DMS 273 (cell line): ENCODE measurements around the gene VCL.
"Not testable (repeated sequence)": the region's sequence is repeated elsewhere in the genome, so short reads cannot be mapped to it uniquely, and the experiment has no call there.

Experiments
- DNase-seq: peaks from one replicate; lab custom pipeline; 2025; ENCODE audit not compliant: unreplicated experiment; lab: John Stamatoyannopoulos, UW

Gene VCL

DNA sequence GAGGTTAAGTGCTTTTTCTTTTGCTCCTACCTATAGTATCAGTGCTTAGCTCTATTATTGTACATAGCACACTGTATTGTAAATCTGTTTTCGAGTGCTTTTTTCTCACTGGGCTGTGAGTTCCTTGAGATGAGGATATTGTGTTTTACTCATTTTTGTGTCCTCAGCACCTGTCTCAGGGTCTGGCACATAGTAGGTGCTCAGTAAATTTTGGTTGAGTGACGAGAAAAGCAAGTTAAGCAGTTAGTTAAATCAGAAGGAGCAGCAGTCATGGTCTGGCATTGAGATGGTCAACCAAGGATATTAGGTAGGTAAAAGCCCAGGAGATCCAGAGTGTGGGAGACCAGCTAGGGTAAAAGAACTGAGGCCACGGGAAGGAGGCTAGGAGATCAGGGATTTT lies 101.5 kb downstream of the VCL start:
- DNase-seq: no peak

DNA sequence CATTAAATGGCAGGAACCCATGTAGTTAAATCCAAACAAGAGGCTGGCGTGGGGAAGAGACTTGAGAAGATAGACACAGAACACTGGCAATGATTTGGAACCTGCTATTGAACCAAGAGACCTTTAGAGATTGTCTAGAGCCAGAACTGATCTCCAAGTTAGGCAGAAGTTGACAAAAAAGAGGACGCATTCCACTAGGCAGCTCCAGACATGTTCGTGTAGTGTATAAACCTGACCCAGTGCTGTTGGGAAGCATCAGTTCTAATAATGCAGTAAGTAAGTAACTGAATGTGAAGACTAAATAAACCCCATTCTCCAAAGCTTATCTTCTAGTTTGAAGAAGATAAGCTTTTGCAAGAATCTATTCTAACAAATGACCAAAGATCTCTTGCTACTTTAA lies 101.9 kb downstream of the VCL start:
- DNase-seq: no peak

DNA sequence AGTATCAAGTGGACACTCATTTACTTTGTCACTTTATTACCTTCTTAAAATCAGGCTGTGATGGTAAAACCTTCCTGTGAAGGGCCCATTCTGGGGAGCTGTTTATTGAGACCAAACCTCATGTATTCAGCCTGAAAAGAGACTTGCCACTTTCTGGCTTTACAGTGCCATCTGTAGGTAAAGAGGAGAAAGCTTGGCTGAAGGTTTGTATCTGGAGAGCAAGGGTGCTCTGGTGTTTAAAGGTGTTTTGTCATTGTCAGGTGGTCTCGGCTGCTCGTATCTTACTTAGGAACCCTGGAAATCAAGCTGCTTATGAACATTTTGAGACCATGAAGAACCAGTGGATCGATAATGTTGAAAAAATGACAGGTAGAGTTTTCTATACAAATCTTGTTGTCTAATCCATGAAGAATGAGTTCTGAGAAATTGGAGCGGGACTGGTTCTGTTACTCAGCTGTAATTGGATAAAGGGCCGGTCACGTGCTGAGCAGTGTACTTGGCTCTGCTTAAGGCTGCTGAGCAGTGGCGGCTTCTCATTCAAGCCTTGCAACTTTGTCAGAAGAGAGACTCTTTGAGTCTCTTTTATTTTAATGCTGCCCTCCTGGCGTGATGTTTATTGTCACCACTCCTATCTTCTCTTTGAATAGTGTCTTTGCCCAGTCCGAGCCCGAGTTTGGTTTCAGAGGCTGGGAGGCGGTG lies 105.8 kb downstream of the VCL start:
- peak; percentile 43 for DNase-seq

DNA sequence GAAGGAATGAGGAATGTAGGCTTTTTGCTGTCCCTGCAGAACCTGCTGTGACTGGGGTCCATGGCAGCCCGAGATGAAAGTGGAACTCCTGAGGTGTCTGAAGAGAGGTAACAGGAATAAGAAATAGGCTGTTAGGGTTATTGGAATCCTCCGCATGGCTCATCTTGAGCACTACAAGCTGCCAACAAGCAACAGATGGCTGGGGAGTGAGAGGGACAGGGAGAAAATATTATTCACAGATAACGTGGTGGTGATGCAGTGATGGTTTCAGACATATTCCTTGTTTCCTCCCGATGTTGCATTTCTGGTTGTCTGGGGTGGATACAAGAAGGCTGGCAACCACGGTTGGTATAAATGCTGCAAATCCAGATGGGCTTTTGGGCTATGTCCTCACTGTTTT lies 106.6 kb downstream of the VCL start:
- peak; percentile 61 for DNase-seq

DNA sequence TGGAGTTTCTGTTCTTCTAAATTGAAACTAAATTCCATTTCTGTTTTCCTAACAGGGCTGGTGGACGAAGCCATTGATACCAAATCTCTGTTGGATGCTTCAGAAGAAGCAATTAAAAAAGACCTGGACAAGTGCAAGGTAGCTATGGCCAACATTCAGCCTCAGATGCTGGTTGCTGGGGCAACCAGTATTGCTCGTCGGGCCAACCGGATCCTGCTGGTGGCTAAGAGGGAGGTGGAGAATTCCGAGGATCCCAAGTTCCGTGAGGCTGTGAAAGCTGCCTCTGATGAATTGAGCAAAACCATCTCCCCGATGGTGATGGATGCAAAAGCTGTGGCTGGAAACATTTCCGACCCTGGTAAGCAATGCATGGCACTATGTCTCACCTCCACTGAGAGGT lies 107.1 kb downstream of the VCL start:
- DNase-seq: no peak

DNA sequence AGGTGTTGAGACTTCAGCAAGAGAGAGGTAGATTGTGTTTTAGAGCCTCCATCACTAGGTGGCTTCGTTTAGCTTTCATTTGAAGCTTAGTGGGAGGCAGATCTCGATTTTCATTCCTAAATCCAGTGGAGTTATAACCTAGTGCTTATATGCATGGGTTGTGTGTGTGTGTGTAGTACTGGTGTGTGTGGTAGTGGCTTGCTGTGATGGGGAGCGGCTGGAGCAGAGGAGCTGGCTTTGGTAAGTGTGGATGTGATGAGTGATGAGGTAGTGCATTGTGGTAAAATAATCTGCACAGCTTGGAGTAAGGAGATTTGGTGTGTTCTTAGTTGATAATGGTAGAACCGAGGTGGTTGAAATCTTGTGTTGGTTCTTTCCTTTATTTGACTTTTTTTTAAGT lies 109.5 kb downstream of the VCL start:
- no peak for DNase-seq

DNA sequence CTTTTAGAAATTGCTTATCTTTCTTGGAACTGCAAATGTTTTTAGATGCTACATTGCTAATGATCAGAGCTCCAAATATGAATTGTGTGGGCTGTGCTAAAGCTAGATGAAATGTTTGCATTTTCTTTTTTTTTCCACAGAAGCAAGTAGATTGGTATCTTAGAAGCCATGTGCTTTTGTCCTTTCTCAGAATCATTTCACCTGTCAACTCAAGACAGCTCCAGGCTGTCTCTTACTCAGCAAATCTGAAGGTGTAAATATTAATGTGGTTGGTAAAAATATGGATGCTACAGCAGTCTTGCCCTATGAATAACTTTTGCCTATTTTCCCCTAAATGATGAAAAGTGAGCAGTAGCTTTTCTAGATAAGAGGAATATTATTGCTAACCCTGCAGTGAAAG lies 111.5 kb downstream of the VCL start:
- DNase-seq: no peak

DNA sequence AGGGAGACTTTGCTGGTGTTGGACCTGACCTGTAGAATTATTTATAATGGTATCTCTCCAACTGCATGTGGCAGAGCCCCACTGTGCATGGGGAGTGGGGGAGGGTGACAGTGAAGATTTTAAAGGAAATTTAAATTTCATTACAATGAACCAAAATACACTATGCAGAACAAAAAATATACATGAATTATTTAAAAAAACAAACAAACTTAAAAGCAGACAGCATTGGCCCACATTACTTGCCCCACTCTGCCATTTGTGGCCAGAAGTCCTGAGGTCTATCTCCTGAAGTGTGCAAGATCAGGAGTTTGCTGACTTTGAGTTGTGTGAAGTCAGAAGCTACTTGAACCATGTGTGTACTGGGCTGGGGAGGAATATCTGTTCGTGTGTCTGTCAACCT lies 112.2 kb downstream of the VCL start:
- no peak for DNase-seq

DNA sequence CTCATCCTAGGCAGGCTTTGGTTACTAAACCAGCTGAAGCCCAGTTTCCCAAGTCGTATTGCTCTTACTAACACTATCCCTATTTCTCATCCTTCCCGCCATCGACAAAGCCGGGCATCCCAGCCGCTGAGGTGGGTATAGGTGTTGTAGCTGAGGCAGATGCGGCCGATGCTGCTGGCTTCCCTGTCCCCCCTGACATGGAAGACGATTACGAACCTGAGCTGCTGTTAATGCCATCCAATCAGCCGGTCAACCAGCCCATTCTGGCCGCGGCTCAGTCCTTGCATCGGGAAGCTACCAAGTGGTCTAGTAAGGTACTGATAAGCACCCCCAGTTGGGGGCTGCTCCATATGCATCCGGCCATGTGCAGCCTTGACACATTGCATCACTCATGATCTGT lies 113.9 kb downstream of the VCL start:
- no peak for DNase-seq

DNA sequence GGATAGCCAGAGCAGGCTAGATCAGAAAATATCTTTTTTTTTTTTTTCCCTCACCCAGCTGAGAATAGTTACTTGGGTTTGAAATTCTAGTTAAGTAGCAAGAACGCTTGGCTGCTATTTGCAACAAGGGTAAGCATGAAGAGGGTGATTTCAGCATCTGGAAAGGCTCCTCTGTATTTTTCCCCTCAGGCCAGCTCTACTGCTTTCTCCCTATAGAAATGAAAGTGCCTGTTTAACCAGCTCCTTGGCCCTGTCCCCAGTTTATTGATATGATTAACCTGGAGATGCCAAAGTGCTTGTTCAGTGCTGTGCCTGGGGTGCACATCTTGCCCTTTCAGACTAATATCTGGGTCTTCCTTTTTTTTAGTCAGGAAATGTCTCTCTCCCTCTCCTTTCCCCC lies 115.6 kb downstream of the VCL start:
- DNase-seq: no peak

DNA sequence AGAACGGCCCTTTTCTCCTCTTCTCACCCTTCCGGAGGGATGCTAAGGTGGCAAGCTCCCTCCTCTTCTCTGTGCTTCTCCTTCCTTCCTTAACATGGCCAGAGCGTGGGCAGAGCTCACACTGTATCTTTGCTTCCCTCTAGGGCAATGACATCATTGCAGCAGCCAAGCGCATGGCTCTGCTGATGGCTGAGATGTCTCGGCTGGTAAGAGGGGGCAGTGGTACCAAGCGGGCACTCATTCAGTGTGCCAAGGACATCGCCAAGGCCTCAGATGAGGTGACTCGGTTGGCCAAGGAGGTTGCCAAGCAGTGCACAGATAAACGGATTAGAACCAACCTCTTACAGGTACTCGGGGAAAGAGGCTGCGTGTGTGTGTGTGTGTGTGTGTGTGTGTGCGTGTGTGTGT lies 116.1 kb downstream of the VCL start:
- no peak for DNase-seq

DNA sequence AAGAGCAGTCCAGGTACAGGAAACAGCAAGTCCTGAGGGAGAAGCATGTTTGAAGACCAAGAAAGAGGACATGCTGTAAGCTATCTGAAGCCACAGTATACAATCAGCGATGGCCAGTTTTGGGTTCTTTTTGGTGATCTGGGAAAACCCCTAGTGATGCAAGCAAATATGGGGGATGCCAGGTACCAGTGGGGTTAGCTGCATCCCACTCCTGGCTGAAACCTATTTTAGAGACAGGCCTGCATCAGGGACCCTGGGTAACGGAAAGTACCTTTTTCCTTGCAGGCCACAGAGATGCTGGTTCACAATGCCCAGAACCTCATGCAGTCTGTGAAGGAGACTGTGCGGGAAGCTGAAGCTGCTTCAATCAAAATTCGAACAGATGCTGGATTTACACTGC lies 119.8 kb downstream of the VCL start:
- no peak for DNase-seq

DNA sequence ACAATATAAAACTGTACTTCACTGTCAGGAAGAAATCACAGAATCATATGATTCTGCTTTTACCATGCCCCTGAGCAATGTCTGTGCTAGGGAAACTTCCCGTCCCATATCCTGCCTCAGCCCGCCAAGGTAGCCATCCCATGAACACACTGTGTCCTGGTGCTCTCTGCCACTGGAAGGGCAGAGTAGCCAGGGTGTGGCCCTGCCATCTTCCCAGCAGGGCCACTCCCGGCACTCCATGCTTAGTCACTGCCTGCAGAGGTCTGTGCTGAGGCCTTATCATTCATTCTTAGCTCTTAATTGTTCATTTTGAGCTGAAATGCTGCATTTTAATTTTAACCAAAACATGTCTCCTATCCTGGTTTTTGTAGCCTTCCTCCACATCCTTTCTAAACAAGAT lies 120.9 kb downstream of the VCL start:
- DNase-seq: no peak

DNA sequence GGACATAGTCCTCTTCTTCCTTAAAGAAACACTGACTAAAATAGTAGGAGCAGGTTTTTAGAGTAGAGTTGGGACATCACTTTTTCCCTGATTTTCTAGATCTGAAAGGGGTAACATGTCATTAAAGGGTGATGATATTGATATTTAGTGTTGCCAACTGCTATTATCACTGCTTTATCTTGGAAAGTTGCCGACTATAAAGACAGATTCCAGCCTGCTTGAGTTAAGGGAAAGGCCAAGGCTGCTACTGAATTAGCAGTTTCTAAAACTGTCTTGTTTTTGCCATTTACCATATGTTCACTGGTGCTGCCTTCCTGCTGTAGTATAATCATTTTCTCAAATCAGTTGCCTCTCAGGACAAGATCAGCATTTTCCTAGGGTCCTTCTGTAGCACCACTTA lies 123.0 kb downstream of the VCL start:
- DNase-seq: no peak

DNA sequence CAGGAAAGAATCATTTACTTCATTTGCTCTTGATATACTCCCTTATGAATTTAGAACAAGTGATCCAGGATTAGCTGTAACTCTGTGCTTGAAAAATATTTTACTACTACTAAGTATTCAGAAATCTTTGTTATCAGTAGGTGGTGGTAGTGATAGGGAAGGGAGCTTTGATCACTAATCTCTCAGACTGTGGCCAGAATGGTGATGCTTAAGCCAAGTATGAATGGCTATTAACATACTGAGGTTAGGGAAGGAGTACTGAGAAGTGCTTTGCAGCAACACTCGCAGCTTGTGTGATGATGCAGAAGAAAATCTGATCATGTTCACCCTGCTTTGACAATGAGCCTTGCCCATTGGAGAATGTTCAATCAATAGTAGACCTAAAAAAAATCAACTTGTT lies 123.5 kb downstream of the VCL start:
- no peak for DNase-seq

DNA sequence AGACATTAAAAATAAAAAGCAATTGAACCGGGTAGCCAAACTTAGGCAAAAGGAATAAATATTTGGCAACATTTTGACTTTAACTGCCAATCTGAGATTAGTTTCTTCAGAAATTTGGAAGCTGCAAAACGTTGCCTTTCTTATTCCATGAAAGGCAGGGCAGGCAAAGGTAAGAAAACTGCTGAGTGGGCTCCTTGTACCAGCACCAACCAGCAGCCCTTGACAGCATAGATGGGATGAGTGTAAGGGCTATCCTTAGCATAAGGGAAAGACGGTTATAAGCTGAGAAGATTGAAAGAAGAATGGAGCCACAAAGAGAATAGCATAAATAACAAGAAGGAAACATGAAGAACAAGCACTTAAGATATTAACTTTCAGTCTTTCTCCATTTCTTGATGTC lies 124.1 kb downstream of the VCL start:
- DNase-seq: no peak

DNA sequence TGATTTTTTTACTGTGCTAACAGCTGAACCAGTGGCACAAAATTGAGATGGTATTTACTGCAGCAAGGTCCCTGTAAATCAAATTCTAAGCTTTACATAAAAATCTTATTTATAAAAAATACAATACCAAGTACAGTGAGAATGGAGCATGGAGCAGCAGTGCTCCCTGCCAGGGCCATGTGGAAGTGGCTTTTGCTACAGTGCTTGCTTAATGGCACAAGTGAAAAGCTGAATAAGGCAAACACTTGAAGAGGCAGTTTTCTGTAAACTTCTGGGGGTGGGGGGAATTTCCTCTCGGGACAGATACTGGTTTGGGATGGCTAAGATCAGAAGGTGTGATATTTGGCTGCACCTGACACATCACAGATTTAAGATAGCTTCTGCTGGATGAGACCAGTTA lies 125.2 kb downstream of the VCL start:
- DNase-seq: no peak

DNA sequence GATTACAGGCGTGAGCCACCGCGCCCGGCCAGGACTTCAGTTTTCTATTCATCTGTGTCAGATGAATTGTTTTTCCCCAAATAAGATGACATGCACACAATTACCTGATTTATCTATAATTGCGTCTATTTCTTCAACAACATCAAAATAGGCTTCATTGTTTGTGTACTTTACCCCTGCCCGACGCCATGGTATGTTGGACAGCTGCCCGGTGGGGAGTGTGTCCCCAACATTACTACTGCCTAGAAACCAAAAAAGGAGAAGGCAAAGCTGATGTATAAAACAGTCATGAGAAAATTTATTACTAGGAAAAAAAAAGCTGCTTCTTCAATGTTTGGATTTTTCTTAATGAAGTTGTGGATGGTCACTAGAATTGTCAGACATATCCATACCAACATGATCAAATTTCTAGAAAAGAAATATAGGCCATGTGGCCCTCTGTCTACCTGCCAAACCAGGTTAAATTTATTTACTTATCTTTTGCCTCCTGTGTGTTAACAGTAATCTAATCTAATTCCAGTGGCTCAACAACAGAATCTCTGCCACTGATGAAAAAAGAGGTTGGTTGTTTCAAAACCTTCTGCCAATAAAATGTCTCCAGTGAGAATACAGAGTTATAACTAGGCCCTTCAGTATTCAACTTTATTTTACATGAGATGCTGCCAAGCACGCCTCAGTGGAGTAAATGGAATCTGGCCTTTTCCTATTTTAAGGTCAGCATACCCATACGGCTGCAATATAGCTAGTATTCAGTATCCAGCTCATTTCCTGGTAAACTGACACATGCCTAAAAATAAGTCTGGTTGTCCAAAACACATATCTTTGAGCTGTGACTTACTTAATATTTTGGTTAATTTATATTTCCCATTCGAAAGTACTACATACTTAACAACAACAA lies 136.3 kb downstream of the VCL start:
- no peak for DNase-seq

DNA sequence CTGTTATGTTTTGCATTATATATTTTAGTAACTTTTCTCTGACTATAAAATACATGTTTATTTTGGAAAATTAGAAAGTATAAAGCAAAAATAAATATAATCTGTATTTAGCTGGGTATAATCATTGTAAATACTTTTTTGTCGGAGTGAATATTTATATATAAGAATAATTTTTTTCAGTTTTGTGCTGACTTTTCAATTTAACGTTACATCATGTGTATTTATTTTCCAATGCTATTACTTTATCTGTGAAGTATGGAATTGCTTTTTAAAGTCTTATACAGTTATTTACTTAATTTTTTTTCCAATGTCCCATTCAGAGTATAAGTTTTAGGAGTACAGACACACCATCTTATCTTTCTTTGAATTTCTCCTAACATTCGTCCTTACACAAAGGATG lies 137.5 kb downstream of the VCL start:
- DNase-seq: no peak

DNA sequence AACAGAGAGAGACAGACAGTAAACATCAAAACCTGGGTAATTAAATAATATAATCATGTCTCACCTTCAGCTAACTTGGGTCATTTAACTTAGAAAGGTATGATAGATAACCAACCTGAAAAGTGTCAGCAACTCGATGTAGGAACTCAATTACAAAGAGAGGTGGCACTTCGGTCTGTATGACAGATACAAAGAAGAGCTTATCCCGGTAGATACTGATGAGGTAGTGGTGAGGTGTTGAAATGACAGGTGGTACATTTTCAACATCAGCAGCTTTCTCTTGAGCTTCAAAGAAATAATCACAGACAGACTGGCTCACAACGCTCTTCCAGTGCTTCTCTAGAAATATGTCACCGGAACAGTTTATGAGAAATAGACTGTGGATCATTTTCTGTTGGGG lies 140.1 kb downstream of the VCL start:
- DNase-seq: no peak

DNA sequence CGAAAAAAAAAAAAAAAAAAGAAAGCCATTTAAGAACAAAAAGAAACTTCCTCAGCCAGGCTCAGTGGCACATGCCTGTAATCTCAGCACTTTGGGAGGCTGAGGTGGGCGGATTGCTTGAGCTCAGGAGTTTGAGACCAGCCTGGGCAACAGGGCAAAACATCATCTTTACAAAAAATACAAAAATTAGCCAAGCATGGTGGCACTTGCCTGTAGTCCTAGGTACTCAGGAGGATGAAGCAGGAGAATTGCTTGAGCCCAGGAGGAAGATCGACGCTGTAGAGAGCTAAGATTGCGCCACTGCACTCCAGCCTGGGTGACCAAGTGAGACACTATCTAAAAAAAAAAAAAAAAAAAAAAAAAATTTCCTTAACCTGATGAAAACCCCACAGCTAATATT lies 140.7 kb downstream of the VCL start:
- DNase-seq: not testable (repeated sequence)

DNA sequence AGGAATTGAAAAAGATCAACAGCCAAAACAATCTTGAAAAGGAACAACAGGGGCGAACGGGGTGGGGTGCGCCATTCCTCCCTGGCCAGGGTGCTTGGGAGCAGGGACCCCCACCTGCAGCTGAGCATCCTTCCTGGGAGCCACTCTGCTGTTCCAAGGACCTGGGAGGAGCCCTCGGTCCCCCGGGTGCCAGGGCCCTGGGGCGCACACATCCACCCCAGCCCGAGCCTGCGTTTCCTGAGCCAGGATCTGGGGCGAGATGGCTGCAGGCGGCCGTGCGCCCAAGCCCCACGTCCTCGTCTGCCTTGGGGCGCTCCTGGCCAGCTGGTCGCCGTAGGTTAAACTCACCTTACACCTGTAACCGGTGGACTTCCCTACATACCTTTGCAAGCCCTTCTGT lies 142.1 kb downstream of the VCL start:
- DNase-seq: no peak

DNA sequence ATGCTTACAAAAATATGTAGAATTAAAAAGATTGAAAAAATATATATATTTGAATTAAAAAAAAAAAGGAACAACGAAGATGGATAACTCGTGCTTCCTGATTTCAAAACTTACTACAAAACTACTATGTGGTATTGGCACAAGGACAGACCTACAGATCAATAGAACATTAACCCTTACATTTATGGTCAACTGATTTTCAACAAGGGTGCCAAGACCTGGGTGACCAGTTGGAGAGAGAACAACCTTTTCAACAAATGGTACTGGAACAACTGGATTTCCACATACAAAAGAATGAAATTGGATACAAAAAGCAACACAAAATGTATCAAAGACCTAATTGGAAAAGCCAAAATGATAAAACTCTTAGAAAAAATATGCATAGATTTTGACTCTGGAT lies 142.6 kb downstream of the VCL start:
- no peak for DNase-seq
